Activated B cell treated with CpG ODN at 0.5 μM for 24 hours (primary cell): ENCODE data around the gene SLCO3A1. TPM values are rescaled to one million over a fixed set of nuclear protein-coding genes. Genes with fewer than 3 reads are reported as not detected.

Source experiments
- ATAC-seq: fragments of 200-7000 bp; cut with Tn5 transposase; one replicate; pipeline ENCODE4 v1.10.0; 2021; ENCODE audit warnings: low read depth, mild to moderate bottlenecking, moderate library complexity
- CTCF ChIA-PET: fragments of 350-600 bp; sonication (Branson Sonifier 250); formaldehyde crosslinking; loops from one replicate; lab custom pipeline; 2021; ENCODE audit warnings: antibody characterized with exemption; lab: Charles Lee
- POLR2A ChIA-PET: fragments of 350-600 bp; sonication (Branson Sonifier 250); formaldehyde crosslinking; loops from one replicate; lab custom pipeline; 2021; ENCODE audit warnings: antibody characterized with exemption; lab: Charles Lee
- DNase-seq: peaks from one replicate; pipeline ENCODE4 v3.0.0; 2022
- H3K27ac Mint-ChIP-seq: one replicate; pipeline ENCODE4 v1.8.0; 2020; ENCODE audit warnings: mixed read lengths
- H3K27me3 Mint-ChIP-seq: one replicate; pipeline ENCODE4 v1.8.0; 2021; ENCODE audit warnings: mixed read lengths
- H3K36me3 Mint-ChIP-seq: one replicate; pipeline ENCODE4 v1.8.0; 2021; ENCODE audit warnings: low read depth, mixed read lengths
- H3K4me1 Mint-ChIP-seq: one replicate; pipeline ENCODE4 v1.8.0; 2021; ENCODE audit warnings: mixed read lengths
- H3K4me3 Mint-ChIP-seq: one replicate; pipeline ENCODE4 v1.8.0; 2020; ENCODE audit warnings: mild to moderate bottlenecking, mixed read lengths
- H3K9me3 Mint-ChIP-seq: one replicate; pipeline ENCODE4 v1.8.0; 2020; ENCODE audit warnings: mixed read lengths
- CTCF ChIP-seq: fragments of 200-600 bp; IDR thresholded peaks from one replicate; pipeline ENCODE4 v1.8.0; 2022; ENCODE audit warnings: antibody characterized with exemption, mild to moderate bottlenecking
- intact Hi-C: fragments of 100-400 bp; cut with micrococcal nuclease; formaldehyde crosslinking; loops from one replicate; pipeline ENCODE4 v1.15.1; 2024
- total RNA-seq: library from RNA; stranded (reverse); gene quantifications from 2 replicates; pipeline ENCODE4 v1.2.3, GENCODE V29; 2022

SLCO3A1 gene
- total RNA-seq, 1 donor from 2014 or later, result 0.82 TPM

GRCh38 chr15:92130244-92130643 is 276.7 kb downstream of the SLCO3A1 start:
- no peak for TF ChIP-seq CTCF
- H3K9me3 Mint-ChIP-seq, result no peaks in the 10 kb centered on the region
- no peak overlapping the region for H3K4me3 Mint-ChIP-seq
- no peaks in the 10 kb centered on the region for H3K27me3 Mint-ChIP-seq
- no peak for DNase-seq
- ChIA-PET POLR2A (no interaction called here), CTCF (no interaction called here)
- no peaks in the 10 kb centered on the region for H3K36me3 Mint-ChIP-seq
- H3K4me1 Mint-ChIP-seq, result no peaks in the 10 kb centered on the region
- ATAC-seq, result no peak
- no peak overlapping the region for H3K27ac Mint-ChIP-seq
- intact Hi-C loops, result no loop called here

GRCh38 chr15:92130906-92131305 is 277.4 kb downstream of the SLCO3A1 start:
- ATAC-seq (no peak), DNase-seq (no peak)
- no peak overlapping the region for H3K27ac Mint-ChIP-seq
- H3K27me3 Mint-ChIP-seq, result no peaks in the 10 kb centered on the region
- intact Hi-C loops, result no loop called here
- ChIA-PET POLR2A (no interaction called here), CTCF (no interaction called here)
- no peak for TF ChIP-seq CTCF
- no peaks in the 10 kb centered on the region for H3K36me3 Mint-ChIP-seq
- H3K4me1 Mint-ChIP-seq, result no peaks in the 10 kb centered on the region
- no peak overlapping the region for H3K4me3 Mint-ChIP-seq
- no peaks in the 10 kb centered on the region for H3K9me3 Mint-ChIP-seq

GRCh38 chr15:92132982-92133755 is 279.7 kb downstream of the SLCO3A1 start:
- CTCF ChIA-PET, result no interaction called here
- Mint-ChIP-seq H3K4me3 (no peak overlapping the region), H3K36me3 (no peaks in the 10 kb centered on the region), H3K9me3 (no peaks in the 10 kb centered on the region), H3K4me1 (no peaks in the 10 kb centered on the region), H3K27me3 (no peaks in the 10 kb centered on the region), H3K27ac (no peak overlapping the region)
- intact Hi-C loops, result no loop called here
- POLR2A ChIA-PET, result no interaction called here
- no peak for ATAC-seq
- DNase-seq, result no peak
- no peak for TF ChIP-seq CTCF

GRCh38 chr15:92140796-92141195 is 287.3 kb downstream of the SLCO3A1 start:
- intact Hi-C loops, result no loop called here
- ChIA-PET CTCF (no interaction called here), POLR2A (no interaction called here)
- peaks cover 10% of the 10 kb centered on the region for H3K4me1 Mint-ChIP-seq
- H3K27ac Mint-ChIP-seq, result no peak overlapping the region
- H3K9me3 Mint-ChIP-seq, result no peaks in the 10 kb centered on the region
- ATAC-seq (no peak), DNase-seq (no peak)
- no peak overlapping the region for H3K4me3 Mint-ChIP-seq
- no peaks in the 10 kb centered on the region for H3K36me3 Mint-ChIP-seq
- no peaks in the 10 kb centered on the region for H3K27me3 Mint-ChIP-seq
- TF ChIP-seq CTCF, result no peak

- Mint-ChIP-seq H3K27ac (no peak overlapping the region), H3K4me1 (peaks cover 10% of the 10 kb centered on the region), H3K27me3 (no peaks in the 10 kb centered on the region), H3K36me3 (no peaks in the 10 kb centered on the region), H3K4me3 (no peak overlapping the region), H3K9me3 (no peaks in the 10 kb centered on the region)
- intact Hi-C loops, result no loop called here
- ATAC-seq (no peak), DNase-seq (no peak)
- no peak for TF ChIP-seq CTCF
- ChIA-PET CTCF (no interaction called here), POLR2A (no interaction called here)
Measured at GRCh38 chr15:92141607-92142006, 288.1 kb downstream of the SLCO3A1 start.
